HFF-Myc (cell line): Measurements from ENCODE around the gene PTPRN2.

ENCODE experiments used
- DNase-seq: peaks from one replicate; pipeline ENCODE4 v3.0.0-alpha.2; 2011; ENCODE audit warnings: low read depth; ENCODE audit errors: extremely low read depth
- H3K4me3 ChIP-seq: replicated peaks from 2 replicates; pipeline ENCODE4 v1.5.1; 2011; ENCODE audit warnings: low read depth, mild to moderate bottlenecking, control low read depth, low read length
- TF ChIP-seq, protein P1 (sequence below): IDR thresholded peaks from 2 replicates; pipeline ENCODE4 v1.5.1; 2012; ENCODE audit warnings: mild to moderate bottlenecking, low read depth, low read length, control low read depth; ENCODE audit errors: missing control alignments

The PTPRN2 gene

DNA sequence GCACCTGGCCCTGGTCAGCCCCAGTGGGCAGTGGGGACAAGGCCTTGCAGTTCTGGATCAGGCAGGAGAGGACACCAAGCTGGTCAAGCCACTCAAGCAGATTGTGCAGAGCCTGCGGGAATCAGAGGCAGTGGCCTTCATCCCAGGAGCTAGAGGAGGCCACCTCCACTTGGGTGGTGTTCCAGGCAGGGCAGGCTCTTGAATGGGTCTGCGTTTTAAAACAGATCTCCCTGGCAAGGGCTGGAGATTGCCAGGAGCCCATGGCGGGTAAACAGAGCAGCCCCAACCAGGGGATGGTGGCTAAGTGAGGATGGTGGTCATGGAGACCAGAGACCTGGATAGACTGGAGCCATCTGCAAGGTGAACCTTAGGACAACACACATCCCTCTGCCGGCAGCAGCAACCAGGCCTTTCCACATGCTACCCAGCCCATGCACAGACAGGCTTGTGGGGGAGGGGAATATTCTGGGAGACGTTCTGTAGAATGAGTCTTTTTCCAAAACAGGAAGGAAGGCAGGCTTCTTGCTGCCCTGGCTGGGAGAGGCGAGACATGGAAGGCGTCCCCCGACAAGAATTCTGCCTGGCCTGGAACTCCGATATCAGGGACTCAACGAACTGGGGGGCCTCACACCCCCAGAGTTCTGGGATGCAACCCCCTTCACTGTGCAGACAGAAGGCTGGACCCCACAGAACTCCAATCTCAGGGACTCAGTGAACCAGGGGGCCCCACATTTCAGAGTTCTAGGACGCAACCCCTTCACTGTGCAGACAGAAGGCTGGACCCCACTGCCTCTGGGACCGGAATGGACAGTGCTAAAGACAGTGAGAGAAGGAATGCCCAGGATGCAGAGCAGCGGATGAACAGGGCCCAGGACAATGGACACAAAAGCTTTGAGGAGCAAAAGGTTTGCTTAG, 264.8 kb downstream of the PTPRN2 start:
- TF ChIP-seq, protein P1, sequence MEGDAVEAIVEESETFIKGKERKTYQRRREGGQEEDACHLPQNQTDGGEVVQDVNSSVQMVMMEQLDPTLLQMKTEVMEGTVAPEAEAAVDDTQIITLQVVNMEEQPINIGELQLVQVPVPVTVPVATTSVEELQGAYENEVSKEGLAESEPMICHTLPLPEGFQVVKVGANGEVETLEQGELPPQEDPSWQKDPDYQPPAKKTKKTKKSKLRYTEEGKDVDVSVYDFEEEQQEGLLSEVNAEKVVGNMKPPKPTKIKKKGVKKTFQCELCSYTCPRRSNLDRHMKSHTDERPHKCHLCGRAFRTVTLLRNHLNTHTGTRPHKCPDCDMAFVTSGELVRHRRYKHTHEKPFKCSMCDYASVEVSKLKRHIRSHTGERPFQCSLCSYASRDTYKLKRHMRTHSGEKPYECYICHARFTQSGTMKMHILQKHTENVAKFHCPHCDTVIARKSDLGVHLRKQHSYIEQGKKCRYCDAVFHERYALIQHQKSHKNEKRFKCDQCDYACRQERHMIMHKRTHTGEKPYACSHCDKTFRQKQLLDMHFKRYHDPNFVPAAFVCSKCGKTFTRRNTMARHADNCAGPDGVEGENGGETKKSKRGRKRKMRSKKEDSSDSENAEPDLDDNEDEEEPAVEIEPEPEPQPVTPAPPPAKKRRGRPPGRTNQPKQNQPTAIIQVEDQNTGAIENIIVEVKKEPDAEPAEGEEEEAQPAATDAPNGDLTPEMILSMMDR: no peak
- H3K4me3 ChIP-seq: no peak overlapping the region
- DNase-seq: no peak

DNA sequence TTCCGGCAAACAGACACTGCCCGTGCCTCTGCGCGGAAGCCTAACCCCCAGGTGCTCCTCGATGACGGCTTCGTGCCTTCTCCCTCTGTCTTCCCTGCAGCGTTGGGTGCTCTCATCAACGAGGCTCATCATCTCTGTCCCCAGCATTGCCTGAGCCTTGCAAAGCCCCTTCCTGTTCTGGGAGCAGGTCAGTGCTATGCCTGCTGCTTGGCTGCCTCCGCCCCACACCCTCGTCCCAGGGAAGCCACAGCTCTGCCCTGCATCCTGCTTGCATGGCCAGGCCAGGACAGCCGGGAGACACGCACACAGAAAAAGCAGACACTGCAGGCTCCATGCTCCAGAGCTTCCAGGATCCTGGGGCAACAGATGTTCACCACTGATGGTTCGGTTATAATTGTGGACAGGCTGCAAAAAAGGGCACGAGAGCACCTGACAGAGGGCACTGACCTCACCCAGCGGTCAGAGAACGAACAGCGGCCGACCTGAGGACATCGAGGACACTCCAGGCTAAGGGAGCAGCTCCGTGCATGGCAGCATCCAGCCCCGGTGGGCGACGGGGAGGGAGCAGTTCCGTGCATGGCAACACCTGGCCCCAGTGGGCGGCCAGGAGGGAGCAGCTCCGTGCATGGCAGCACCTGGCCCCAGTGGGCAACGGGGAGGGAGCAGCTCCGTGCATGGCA, 265.5 kb downstream of the PTPRN2 start:
- TF ChIP-seq, protein P1: no peak
- no peak overlapping the region for H3K4me3 ChIP-seq
- no peak for DNase-seq

DNA sequence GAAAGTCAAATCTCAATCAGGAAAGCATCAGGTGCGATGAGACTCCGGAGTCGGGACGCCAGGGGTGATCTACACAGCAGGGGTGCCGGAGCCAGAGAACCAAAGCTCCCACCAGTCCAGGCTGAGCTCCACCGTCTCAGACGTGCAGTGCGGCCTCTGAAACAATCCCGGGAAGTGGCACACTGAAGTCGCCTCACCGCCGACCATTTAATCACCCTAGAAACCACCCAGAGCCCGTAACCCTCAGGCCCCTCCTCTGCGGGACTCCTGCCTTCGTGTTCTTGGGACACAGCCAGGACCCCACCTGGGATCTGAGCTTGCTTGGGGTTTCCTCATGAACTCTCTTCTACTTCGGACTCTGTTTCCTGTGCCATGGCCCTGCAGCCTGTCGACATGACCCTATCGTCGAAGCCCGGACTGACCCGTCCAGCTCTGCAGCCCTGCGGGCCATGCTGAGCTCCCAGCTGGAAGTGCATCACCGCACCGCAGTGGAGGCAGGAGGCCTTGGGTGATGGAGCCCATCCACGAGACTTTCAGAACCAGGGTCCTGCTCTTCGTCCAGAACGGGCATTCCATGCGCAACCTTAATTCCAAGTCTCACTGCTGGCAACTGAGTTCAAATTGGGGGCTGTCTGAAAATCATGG, 266.4 kb downstream of the PTPRN2 start:
- no peak for DNase-seq
- TF ChIP-seq, protein P1: no peak
- no peak overlapping the region for H3K4me3 ChIP-seq

DNA sequence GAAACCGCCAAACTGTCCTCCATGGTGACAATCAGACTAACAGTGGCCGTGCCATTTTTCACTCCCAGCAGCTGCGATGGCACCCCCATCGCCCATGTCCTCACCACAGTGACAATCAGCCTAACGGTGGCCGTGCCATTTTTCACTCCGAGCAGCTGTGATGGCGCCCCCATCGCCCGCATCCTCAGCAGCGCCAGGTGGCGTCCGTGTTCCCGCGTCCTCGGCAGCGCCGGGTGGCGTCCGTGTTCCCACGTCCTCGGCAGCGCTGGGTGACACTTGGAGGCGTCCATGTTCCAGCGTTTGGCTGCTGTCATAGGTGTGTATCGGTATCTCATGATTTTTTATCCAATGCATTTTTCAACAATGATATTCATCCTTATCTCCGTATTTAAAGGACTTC, 267.3 kb downstream of the PTPRN2 start:
- no peak for DNase-seq
- H3K4me3 ChIP-seq: no peak overlapping the region
- TF ChIP-seq, protein P1: no peak

DNA sequence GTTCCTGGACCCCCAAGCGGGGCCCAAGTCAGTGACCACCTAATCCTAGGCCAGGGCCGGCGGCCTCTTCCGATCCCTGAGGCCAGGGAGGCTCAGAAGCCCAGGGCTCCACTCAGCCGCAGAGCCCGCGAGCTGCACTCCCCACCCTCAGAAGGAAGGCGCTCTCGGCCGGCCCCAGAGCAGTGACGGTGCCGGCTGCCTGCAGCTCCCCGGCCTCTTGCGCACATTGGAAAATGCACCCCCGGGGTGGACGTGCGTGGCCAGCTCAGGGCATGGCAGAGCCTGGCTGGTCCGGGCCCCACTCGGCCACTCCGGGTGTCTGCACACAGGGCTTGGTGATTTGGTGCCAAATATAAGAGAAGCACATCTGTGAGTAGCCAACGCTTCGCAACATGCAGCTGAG, 269.1 kb downstream of the PTPRN2 start:
- DNase-seq: no peak
- no peak overlapping the region for H3K4me3 ChIP-seq
- TF ChIP-seq, protein P1: no peak

DNA sequence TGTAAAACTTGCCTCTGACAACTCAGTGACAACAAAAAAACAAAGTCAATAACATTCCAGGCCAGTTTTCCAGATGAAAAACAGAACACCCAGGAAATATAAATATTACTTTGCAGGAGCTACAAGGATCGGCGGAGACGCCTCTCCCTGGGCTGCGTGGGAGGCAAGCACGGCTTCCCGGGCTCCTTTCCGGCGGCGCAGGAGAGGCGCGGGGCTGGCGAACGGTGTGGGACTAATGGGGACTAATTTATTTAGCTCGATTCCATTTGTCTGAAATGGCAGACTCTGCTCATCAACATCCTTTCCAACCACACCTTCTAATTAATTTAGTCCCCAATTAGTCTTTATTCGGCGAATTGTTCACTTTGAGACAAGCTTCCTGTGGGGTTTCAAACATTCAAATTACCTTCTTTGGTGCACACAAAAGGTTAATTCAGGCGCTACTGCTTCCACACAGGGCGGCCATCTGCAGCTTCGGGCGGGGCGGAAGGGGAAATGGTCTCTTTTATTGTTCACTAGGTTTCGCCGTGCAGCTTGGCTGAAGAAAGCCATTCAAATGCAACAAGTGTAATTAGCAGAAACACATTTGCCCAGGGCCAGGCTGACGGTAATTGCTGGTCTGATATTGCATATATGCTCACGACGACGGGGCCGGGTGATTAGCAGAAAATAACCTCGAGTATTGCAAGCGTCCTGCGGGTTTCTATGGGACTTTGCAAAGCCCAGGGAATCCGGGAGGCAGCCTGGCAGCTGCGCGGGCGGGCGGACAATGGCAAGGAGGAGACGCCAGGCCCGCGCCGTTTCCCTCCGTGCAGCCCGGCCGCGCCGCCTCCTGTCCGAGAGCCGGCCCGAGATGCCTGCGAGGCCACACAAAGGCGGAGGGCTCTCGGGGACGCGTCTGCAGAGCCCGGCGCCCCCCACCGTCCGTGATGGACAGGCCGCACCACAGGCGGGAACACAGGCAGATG, 270.1 kb downstream of the PTPRN2 start:
- TF ChIP-seq, protein P1: no peak

More for the DNA sequence above, 270.1 kb downstream of the PTPRN2 start:
- DNase-seq: no peak
- H3K4me3 ChIP-seq: no peak overlapping the region
